Left renal cortex interstitium (tissue), 4 donors: Measurements from ENCODE around the gene MS4A7. TPM values are rescaled to one million over a fixed set of nuclear protein-coding genes. Genes with fewer than 3 reads are reported as not detected.

Experiments
- polyA plus RNA-seq, 4 donors: library from polyadenylated mRNA; unstranded; fragments of 120-200 nt; gene quantifications; one replicate each; pipeline ENCODE4 v1.2.1, GENCODE V29; 2013; ENCODE audit not compliant: insufficient read length in 4 of 4

MS4A7 gene
- polyA plus RNA-seq, 4 donors: 1.8 to 12.0 (median 4.9) TPM

Other genes starting within 250 kb of the MS4A7 start
- gene MS4A6A, start 195.4 kb upstream of the MS4A7 start, polyA plus RNA-seq: 10 to 100 TPM; 10.8 to 20.2 (median 15.0) TPM
- 1 to 10 TPM in 2 of 4 donors, under 1 TPM in 2; 0.92 to 1.4 (median 1.0) TPM for gene MS4A4E, start 135.4 kb upstream of the MS4A7 start, polyA plus RNA-seq
- gene MS4A4A, start 97.9 kb upstream of the MS4A7 start, polyA plus RNA-seq: 1 to 10 TPM; 4.6 to 7.8 (median 6.3) TPM
- not detected for gene MS4A6E, start 51.3 kb upstream of the MS4A7 start, polyA plus RNA-seq
- gene MS4A14, start 17.9 kb downstream of the MS4A7 start, polyA plus RNA-seq: under 1 TPM; 0.13 to 0.42 (median 0.32) TPM
- gene MS4A5, start 51.0 kb downstream of the MS4A7 start, polyA plus RNA-seq: not detected
- under 1 TPM; 0.30 to 0.73 (median 0.41) TPM for gene MS4A1, start 77.3 kb downstream of the MS4A7 start, polyA plus RNA-seq
- gene MS4A12, start 114.2 kb downstream of the MS4A7 start, polyA plus RNA-seq: not detected
- not detected for gene MS4A13, start 136.9 kb downstream of the MS4A7 start, polyA plus RNA-seq